HG02973 (cell line): ENCODE data around the gene CKM.

Source experiments
- ATAC-seq: cut with Tn5 transposase; IDR thresholded peaks from one replicate; pipeline ENCODE4 v1.9.1; 2021; ENCODE audit warnings: moderate library complexity; ENCODE audit not compliant: unreplicated experiment

The CKM gene

GRCh38 chr19:45322744-45323281, at the start of gene CKM:
TSS of gene CKM (minus strand) at chr19:45322875. CDS start at chr19:45319713, 3,162 bp downstream.
- no peak for ATAC-seq

- peak; percentile 96 for ATAC-seq
These were observed 47.9 kb upstream of the CKM start, which contains the start of gene ERCC2 for GRCh38 chr19:45370410-45371204. TSS of gene ERCC2 (minus strand) at chr19:45370573. CDS start at chr19:45370540, 33 bp downstream.

GRCh38 chr19:45368737-45369340, 46.2 kb upstream of the CKM start:
- no peak for ATAC-seq

GRCh38 chr19:45368127-45368526, 45.5 kb upstream of the CKM start:
- ATAC-seq, result no peak

GRCh38 chr19:45364696-45365095, 42.0 kb upstream of the CKM start:
- ATAC-seq, result no peak

- no peak for ATAC-seq
These were observed 41.3 kb upstream of the CKM start for GRCh38 chr19:45363861-45364459.

- no peak for ATAC-seq
These were observed 39.6 kb upstream of the CKM start for GRCh38 chr19:45362291-45362690.

GRCh38 chr19:45361608-45362007, 38.9 kb upstream of the CKM start:
- ATAC-seq, result no peak

GRCh38 chr19:45358213-45358792, 35.6 kb upstream of the CKM start:
- ATAC-seq, result no peak

- no peak for ATAC-seq
These were observed 34.7 kb upstream of the CKM start for GRCh38 chr19:45357445-45357783.

- no peak for ATAC-seq
These were observed 34.2 kb upstream of the CKM start for GRCh38 chr19:45356760-45357444.

GRCh38 chr19:45355910-45356309, 33.2 kb upstream of the CKM start:
- ATAC-seq, result no peak

GRCh38 chr19:45355402-45355801, 32.7 kb upstream of the CKM start:
- ATAC-seq, result no peak

GRCh38 chr19:45354241-45354842, 31.7 kb upstream of the CKM start:
- ATAC-seq, result no peak

- ATAC-seq, result no peak
These were observed 30.5 kb upstream of the CKM start for GRCh38 chr19:45352914-45353796.

GRCh38 chr19:45352471-45352870, 29.8 kb upstream of the CKM start:
- ATAC-seq, result no peak

GRCh38 chr19:45352062-45352461, 29.4 kb upstream of the CKM start:
- no peak for ATAC-seq

GRCh38 chr19:45351401-45351952, 28.8 kb upstream of the CKM start:
- no peak for ATAC-seq

GRCh38 chr19:45350477-45351058, 27.9 kb upstream of the CKM start:
- ATAC-seq, result no peak
